ENCODE results near the gene MAML1. TPM values are rescaled to one million over a fixed set of nuclear protein-coding genes. Genes with fewer than 3 reads are reported as not detected.

The MAML1 gene
- total RNA-seq, 1 donor from 2014 or later: 17.5 TPM

DNA sequence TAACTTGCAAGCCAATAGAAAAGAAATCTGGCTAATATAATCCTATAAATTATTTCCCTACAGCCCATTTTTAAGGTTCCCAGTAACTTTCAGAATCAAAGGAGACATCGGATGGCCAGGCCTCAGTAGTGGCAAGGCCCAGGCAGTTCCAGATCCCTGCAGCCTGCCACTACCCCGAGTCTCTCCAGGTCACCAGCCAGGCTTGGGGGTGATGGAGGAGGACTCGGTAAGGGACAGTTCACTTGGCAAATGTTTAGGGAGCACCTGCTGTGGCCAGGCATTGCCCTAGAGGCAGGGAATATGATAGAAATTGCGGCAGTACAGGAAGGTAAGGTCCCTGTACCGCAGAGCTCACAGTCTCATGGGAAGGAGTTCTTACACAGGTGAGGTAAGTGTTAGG, 46.0 kb downstream of the MAML1 start:
- no peak overlapping the region for H3K4me3 ChIP-seq (ENCODE audit: low read depth, low read length)
- TF ChIP-seq, protein P1, sequence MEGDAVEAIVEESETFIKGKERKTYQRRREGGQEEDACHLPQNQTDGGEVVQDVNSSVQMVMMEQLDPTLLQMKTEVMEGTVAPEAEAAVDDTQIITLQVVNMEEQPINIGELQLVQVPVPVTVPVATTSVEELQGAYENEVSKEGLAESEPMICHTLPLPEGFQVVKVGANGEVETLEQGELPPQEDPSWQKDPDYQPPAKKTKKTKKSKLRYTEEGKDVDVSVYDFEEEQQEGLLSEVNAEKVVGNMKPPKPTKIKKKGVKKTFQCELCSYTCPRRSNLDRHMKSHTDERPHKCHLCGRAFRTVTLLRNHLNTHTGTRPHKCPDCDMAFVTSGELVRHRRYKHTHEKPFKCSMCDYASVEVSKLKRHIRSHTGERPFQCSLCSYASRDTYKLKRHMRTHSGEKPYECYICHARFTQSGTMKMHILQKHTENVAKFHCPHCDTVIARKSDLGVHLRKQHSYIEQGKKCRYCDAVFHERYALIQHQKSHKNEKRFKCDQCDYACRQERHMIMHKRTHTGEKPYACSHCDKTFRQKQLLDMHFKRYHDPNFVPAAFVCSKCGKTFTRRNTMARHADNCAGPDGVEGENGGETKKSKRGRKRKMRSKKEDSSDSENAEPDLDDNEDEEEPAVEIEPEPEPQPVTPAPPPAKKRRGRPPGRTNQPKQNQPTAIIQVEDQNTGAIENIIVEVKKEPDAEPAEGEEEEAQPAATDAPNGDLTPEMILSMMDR (IDR thresholded peaks at IDR 0.05; ENCODE audit: insufficient read depth, low read length, poor library complexity, severe bottlenecking): no peak
- peaks cover 2% of the 10 kb centered on the region for H3K36me3 ChIP-seq (ENCODE audit: control insufficient read depth, insufficient read depth, low read length)
- H3K27me3 ChIP-seq (ENCODE audit: control insufficient read depth, insufficient read depth, low read length): no peaks in the 10 kb centered on the region
- no peak for DNase-seq (ENCODE audit: low read depth)

GRCh38 chr5:179779826-179780225, 47.2 kb downstream of the MAML1 start:
- DNase-seq (ENCODE audit: low read depth): no peak
- Histone ChIP-seq H3K4me3 (ENCODE audit: low read depth, low read length) (no peak overlapping the region), H3K27me3 (ENCODE audit: control insufficient read depth, insufficient read depth, low read length) (no peaks in the 10 kb centered on the region), H3K36me3 (ENCODE audit: control insufficient read depth, insufficient read depth, low read length) (no peaks in the 10 kb centered on the region)
- TF ChIP-seq, protein P1 (IDR thresholded peaks at IDR 0.05; ENCODE audit: insufficient read depth, low read length, poor library complexity, severe bottlenecking): no peak

DNA sequence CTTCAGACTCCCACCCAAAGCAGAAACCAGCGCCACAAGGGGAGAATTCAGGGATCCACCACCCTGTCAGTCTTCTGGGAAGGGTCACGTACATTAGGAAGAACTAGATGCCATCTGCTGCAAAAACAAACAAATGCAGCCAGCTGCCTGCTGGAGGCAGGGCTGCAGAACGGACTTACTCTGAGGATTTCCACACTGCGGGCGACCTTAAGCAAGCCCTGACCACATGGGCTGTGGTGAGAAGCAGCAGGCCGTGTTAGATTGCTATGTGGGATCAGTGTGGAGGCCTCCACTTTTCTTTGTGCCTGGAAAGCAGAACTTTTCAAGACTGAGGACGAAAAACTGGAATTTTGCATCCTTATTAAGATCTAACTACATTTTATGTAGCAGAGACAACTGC, 47.7 kb downstream of the MAML1 start:
- Histone ChIP-seq H3K27me3 (ENCODE audit: control insufficient read depth, insufficient read depth, low read length) (no peaks in the 10 kb centered on the region), H3K4me3 (ENCODE audit: low read depth, low read length) (no peak overlapping the region)

GRCh38 chr5:179781846-179782245, 49.2 kb downstream of the MAML1 start:
- Histone ChIP-seq H3K27me3 (ENCODE audit: control insufficient read depth, insufficient read depth, low read length) (no peaks in the 10 kb centered on the region), H3K4me3 (ENCODE audit: low read depth, low read length) (no peak overlapping the region), H3K36me3 (ENCODE audit: control insufficient read depth, insufficient read depth, low read length) (no peaks in the 10 kb centered on the region)
- DNase-seq (ENCODE audit: low read depth): no peak
- TF ChIP-seq, protein P1 (IDR thresholded peaks at IDR 0.05; ENCODE audit: insufficient read depth, low read length, poor library complexity, severe bottlenecking): no peak

More for the DNA sequence above, 47.7 kb downstream of the MAML1 start:
- TF ChIP-seq, protein P1 (IDR thresholded peaks at IDR 0.05; ENCODE audit: insufficient read depth, low read length, poor library complexity, severe bottlenecking): no peak
- H3K36me3 ChIP-seq (ENCODE audit: control insufficient read depth, insufficient read depth, low read length): no peaks in the 10 kb centered on the region
- DNase-seq (ENCODE audit: low read depth): no peak

DNA sequence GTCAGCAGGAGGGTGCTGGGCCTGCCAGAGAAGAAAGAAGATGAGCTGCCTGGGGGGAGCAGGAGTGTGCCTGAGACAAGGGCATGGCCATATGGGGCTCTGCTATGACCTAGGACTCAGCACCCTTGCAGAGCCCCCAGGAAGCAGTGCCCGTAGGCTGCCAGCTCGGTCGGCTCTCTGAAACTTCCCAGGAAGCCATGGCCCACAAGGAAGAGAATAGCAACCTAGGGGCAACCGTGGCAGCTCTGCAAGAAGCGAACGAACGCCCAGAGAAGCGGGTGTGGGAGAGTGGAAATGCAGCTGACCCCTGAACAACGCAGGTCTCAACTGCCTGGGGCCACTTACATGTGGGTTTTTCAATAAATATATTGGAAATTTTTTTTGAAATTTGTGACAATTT, 50.5 kb downstream of the MAML1 start:
- no peak overlapping the region for H3K4me3 ChIP-seq (ENCODE audit: low read depth, low read length)
- no peaks in the 10 kb centered on the region for H3K27me3 ChIP-seq (ENCODE audit: control insufficient read depth, insufficient read depth, low read length)
- no peaks in the 10 kb centered on the region for H3K36me3 ChIP-seq (ENCODE audit: control insufficient read depth, insufficient read depth, low read length)
- DNase-seq (ENCODE audit: low read depth): no peak
- TF ChIP-seq, protein P1 (IDR thresholded peaks at IDR 0.05; ENCODE audit: insufficient read depth, low read length, poor library complexity, severe bottlenecking): no peak

DNA sequence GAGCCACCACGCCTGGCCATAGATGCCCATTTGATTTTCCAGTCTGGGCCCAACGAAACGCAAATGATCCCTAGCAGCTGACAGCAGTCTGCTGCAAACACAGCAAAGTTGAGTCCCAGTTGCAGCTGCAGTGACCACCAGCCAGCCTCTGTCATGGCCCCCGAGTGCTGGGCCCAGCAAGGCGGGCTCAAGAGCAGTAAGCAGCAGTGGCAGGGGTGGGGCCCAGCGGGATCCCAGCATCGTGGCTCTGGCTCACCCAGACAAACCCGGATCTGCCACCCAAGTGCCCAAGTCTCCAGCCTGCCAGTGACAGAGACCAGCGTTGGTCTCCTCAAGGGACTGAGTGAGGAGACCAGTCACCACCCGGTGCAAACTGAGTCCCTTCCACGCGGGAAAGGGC, 54.2 kb downstream of the MAML1 start:
- H3K4me3 ChIP-seq (ENCODE audit: low read depth, low read length): no peak overlapping the region
- H3K36me3 ChIP-seq (ENCODE audit: control insufficient read depth, insufficient read depth, low read length): no peaks in the 10 kb centered on the region
- no peak for DNase-seq (ENCODE audit: low read depth)
- TF ChIP-seq, protein P1 (IDR thresholded peaks at IDR 0.05; ENCODE audit: insufficient read depth, low read length, poor library complexity, severe bottlenecking): no peak
- no peaks in the 10 kb centered on the region for H3K27me3 ChIP-seq (ENCODE audit: control insufficient read depth, insufficient read depth, low read length)
